HS-27A (cell line): ENCODE results near the gene COL8A2.

Experiments used
- DNase-seq: peaks from one replicate; pipeline ENCODE4 v3.0.0-alpha.2; 2012; ENCODE audit warnings: low read depth, missing footprints

Gene COL8A2

DNA sequence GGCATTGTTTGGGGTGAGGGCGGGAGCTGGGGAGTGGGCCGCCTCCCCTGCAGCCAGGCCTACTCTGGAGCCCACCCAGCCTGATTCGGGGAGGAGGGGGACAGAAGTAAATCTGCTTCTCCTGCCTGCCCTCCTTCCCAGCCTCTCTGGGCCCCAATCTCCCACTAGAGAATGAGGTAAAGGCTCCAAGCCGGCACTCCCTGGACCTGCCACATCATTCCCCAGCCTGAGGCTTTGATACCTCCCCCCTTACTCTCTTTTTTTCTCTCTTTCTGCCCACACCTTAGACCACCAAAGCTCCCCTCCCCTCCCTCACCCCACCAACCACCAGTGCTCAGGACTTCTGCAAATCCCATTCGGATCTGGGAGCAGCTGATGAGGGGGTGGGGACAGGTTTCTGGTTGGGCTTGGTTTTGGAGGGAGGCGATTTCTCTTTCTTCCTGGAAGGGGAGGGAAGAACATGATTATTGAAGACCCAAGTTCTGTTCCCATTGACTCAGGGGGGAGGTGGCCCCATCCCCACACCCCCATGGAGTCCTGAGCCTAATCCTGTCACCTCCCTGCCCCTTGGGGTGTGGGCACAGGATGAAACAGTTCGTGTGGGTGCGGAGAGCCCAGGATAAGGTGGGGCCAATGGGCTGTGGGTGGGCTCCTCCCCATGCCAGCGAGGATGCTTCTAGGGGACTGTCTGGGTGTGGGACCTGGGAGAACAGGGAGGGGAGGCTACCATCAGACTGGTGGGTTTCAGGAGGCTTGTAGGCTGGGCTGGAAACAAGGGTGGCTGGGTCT is 32.3 kb upstream of the COL8A2 start:
- no peak for DNase-seq

DNA sequence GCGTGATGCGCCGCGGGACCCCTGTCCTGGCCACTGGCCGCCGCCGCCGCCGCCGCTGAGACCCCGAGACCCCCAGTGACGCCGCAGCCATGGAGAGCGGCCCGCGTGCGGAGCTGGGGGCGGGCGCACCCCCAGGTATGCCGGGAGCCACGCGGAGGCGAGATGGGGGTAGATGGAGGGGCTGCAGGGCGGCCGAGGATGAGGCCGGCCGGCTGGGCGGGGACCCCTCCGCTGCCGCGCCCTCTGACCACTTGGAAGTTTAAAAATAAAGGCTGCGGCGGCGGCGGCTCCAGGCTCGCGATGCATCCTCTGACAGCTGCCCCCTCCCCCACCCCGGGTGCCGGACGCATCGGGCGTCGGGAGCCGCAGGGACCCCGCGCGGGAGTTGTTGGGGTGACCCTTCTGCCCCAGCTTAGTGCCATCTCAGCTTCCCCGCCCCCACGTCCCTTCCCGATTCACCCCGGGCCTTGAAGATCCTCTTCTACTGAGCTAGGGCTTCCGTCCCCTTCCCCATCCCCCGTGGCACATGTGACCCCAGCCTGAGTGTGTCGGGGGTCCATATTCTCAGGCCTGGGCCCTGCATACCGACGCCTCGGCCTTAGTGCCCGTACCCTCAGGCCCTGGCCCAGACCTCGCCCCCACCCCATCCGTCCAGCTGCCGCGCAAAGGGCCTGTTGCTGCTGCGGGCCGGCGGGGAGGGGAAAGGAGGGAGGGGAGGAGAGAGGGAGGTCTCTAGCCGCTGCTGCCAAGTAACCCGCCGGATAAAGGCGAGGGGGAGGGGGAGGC is 31.5 kb upstream of the COL8A2 start:
- DNase-seq = no peak

DNA sequence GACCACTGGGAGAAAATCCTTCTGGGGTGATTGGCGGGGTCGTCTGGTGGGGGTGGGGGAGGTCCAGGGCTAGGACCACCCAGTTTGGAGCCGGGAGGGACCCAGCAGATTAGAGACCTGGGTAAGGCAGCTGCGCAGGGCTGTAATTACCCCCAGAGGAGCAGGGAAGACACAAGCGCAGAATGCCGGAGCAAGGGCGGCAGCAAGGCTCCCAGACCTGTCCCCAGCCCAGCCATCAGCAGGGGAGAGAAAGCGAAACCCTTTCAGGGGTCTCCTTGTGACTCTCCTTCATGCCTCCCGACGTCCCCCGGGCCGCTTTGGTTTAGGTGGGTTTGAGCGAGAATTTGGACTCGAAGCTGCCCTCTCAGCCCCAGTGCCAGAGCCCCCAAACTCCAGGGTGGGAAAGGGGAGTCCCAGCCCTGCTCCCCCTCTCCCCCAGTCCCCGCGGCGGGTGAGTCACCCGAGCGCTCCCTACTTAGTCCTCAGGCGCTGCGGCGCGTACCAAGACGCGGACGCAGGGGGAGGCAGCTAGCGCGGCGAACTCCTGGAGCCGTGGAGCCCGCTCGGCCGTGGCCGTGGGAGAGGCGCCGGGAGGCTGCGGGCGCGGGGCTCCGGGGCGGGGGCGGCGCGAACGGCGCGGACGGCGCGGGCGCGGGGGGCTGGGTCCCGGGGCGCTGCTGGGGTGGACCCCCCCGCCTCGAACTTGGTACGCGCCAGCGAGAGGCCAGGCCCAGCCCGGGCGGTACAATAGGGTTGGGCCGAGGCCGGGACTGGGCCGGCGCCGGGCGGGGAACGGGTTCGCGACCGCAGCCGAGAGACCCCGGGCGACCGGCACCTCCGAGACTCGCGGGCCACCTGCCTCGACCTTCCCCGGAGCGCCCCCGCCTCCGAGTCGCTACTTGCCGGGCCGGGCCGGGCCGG is 30.6 kb upstream of the COL8A2 start, which contains the start of gene MAP7D1:
Gene MAP7D1, plus strand, starts transcription at position 753 of the 921 bp plus-strand sequence. CDS start 258 bp downstream, outside the sequence.
- DNase-seq = no peak

DNA sequence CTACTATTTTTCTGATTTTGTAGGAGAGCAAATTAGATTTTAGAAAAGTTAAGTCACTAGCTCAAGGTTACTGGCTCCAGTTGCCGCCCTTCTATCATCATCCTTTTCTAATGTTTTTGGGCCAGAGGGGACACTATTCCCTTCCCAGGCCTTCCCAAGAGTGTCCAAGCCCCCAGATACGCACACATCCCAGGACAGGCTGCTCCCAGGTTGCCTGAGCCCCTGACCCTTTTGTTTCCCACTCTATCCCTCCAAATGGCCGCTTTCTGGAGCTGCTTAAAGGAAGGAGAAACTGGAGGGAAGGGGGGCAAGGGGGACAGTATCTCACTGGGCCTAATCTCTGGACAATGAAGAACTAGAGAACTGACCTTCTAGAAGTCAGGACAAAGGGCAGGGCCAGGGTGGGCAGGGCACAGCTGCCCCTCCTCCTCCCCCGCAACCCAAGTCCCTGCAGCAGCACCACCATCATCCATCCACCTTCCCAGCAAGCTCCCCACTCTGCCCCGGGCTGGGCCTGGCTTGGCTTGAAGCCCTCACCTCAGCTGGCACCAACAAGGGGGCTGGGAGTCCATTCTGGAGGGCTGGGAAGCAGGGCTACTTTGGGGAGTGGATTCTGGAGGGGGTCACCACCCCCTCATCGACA is 29.9 kb upstream of the COL8A2 start:
- DNase-seq = no peak

DNA sequence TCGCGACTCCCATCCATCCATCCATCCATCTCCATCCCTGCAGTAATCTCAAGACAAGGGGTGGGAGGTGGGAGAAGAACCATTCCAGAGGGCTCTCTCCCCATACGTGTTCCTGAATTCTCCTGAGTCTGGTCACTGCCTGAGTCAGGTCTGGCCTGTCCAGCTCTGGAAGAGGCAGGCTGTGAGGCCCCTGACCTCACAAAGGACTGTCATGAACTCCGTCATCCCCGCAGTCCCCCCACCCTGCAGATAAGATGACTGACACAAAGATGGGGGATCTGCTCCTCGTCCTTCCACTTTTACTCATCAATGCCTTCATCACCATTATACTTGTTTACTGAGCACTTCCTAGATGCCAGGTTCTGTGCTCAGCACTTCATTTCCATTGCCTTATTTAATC is 29.3 kb upstream of the COL8A2 start:
- no peak for DNase-seq

DNA sequence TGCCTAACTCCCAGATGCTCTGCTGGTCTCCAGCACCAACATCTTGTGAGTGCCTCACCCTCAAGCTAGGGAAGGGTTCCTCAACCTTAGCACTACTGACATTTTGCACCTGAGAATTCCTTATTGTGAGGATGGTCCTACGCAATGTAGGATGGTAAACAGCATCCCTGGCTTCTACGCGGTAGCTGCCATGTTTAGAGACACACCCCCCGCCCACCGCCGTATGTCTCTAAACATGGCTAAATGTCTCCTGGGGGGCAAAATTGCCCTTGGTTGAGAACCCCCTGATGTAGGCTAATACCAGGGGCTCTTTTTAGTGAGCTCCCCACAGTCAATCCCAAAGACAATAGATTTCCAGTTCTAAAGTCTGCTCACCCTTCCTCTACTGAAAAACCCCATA is 28.5 kb upstream of the COL8A2 start:
- no peak for DNase-seq

DNA sequence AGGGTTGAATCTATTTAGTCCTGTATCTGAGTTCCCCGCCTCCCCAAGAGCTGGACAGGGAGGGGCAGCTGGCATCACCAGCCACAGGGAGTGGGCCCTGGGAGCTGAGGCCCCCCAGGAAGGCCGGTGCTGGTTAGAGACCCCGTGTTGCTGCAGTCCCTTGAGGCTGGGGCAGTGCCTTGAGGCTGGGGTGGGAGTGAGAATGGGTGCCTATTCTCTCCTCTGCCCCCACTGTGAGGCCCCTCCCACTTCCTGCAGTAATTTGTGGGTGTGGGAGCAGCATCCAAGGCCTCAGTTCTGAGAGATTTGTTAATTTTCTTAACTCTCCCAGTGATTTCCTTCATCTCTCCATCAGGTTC is 26.8 kb upstream of the COL8A2 start:
- DNase-seq = no peak

DNA sequence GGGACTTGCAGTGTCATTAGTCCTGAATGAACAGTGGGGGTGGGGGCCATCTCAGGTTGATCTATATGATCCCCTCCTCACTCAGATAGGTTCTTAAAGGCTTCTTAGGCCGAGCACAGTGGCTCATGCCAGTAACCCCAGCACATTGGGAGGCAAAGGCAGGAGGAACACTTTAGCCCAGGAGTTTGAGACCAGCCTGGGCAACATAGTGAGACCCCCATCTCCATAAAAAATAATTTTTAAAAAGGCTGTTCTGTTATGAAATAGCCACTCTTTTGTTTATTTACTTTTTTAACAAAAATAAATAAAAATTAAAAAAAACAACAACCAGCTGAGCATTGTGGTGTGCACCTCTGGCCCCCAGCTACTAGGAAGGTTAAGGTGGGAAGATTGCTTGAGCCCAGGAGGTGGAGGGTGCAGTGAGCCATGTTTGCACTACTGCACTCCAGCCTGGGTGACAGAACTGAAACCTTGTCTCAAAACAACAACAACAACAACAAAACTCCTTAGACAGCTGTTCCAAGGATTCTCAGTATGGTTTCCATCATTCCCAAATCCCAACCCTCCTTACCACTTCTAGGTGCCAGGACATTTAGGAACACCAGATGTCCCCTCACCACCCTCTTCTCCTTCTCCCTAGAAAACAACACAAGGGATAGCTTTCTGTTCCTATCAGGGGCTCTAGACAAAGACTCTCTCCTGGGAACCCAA is 26.3 kb upstream of the COL8A2 start:
- DNase-seq = no peak

DNA sequence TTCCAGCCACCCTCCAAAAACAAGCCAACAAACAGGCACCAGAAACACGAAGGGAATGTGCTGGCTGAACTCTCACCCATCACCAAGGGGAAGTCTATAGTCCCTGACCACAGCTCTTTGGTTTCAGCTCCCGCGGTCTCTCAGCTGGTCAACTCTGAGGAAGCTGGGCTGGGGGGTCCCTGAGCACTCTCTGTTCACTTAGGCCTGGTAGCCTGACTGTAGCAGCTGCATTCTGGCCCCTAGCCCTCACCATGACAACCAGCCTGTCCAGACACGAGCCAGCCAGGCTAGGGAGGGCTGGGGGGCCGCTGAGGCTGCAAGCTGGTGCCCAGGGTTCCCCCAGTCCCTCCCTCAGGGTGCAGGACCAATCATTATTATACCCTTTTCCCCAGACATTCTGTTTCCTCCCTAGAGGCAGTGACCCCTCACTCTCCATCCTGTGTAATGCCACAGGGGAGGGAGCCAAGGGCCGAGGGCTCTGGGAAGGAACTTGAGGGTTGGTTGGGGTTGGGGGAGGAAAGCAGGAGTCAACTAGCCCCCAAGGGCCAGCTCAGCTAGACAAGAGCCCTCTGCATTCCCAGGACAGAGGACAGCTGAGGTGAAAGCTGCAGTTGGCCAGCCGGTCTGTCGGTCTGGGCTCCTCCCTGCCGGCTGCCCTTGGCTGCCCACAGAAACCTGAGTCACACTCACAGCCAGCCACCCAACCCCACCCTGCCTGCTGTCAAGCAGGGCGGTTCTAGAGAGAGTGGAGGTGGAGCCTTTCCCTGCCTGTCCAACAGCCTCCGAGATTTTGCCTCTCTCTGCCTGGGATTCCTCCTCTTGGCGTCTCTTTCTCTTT is 25.5 kb upstream of the COL8A2 start:
- DNase-seq = peak; percentile 86

DNA sequence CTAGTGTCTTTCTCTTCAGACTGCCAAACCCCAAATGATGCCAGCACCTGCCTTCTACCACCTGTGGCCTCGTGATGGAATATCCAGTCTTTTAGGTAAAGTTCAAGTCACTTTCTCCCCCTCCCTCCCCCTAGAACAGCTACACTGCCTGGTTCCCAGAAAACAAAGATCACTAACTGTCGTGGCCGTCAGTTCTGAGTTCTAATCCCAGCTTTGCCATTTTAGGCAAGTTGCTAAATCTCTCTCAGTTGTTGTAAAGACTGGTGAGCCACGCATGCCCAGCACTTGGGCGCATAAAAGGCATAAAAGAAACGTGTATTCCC is 24.9 kb upstream of the COL8A2 start:
- no peak for DNase-seq

DNA sequence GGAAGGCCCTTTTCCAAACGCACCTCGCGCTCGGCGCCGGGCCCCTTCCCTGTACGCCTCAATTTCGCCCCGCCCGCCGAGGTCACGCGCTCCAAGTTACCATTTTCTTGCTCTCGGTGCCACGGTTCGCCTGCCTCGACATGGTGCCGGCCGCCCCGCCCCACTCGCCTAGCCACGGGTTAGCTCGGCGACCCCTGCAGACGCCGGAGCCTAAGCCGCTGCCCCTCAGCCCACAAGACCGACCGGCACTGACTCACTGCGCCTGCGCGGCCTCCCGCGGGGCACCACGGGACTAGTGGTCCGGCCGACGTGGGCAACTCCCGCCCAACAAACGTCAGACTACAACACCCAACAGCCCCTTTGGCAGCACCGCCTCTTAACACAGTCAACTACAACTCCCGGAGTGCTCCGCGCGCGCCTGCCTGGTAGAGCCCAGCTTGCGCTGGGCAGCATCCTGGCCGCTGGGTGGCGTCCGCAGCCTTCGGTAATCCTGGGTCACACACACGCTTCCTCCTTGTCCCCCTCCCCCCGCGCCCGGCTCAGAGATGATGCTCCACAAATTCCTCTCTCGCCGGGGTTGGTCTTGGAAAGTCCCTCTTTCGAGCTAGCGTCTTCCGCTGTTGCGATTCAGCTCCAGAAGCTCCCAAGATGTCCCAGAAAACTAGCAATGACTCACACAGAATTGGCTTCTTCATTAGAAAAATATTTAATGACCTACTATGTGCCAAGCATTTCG is 24.4 kb upstream of the COL8A2 start, which contains the start of gene TRAPPC3:
Gene TRAPPC3, minus strand, starts transcription at position 250 of the 736 bp plus-strand sequence. Its CDS starts 108 bp downstream, at position 142.
- DNase-seq = peak; percentile 98

DNA sequence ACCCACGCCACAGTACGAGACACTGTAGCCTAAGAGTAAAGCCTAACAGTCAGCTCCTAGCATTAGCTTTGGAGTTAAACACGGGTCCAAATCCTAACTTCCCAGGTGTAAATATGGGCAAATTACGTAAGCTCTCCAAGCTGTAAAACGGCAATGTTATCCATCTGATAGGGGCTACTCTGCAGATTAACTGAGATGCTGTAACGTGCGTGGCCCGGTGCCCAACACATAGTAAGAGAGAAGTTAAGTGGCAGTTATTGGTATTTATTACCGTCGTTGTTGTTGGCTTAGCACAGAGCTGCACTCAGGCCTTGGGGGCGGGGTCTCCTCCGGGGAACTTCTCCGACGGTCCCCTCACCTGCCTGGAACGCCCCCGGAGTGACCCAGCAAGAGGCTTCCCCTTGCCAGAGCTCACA is 23.8 kb upstream of the COL8A2 start:
- no peak for DNase-seq

DNA sequence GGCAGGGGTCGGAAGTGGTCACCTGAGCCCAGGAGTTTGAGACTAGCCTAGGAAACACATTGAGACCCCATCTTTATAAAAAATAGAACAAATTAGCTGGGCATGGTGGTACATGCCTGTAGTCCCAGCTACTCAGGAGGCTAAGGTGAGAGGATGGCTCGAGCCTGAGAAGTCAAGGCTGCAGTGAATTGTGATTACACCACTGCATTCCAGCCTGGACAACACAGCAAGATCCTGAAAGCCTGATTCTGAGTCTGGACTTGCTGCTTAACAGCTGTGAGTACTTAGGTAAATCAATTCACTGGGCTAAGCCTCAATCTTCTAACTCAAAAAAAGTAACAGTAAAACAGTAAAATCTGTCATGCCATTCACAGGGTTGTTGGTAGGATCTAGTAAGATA is 19.4 kb upstream of the COL8A2 start:
- DNase-seq = no peak

DNA sequence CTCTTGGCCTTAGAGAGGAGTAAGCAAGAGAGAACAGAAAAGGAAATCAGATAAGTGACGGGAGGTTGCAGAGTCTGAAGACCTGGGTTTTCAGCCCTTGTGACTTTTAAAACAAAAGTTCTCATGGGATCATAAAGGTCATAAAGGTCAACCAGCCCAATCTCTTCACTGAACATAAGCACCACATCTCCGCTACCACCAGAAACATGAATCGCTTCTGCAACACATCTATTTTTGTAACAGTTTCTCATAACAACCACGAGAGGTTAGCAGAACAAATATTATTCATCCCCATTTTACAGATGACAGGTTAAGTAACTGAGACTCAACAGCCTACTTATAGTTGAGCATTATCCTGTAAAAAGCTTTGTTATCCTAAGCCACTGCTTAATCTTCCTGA is 18.4 kb upstream of the COL8A2 start:
- no peak for DNase-seq

DNA sequence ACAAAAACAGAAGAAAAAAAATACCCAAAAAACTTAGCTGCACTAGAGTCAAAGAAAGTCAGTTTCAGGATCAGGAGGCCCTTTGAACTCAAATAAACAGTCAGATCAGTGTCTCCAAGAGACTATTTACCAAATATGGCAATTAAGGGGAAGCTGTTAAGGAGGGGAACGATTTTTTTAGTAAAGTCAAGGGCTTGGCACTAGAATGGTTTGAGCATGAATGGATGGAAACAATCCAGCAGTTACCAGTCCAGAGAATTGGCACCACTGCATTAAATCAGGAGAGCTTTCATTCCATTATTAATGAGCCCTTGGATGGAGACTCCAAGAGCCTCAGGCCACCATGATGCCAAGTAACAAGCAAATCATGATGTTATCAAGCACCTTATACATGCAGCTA is 17.1 kb upstream of the COL8A2 start:
- DNase-seq = no peak

DNA sequence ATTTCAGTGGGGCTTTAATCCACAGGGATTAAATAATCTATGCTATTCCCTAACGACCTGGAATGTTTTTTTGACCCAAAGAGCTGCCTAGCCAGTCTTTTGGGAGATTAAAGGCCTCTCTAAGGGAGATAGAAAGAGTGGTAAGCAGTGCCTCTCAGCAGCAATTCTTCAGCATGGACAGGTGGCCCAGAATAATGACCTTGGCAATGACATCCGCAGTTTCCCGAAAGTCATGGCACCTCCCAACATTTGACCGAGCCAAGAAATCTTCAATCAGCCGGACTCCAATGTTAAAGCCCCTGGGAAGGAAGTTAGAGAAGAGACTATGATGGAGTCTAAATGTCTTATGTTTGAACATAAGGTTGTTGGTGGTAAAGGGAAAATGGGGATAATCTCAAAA is 14.5 kb upstream of the COL8A2 start:
- no peak for DNase-seq

DNA sequence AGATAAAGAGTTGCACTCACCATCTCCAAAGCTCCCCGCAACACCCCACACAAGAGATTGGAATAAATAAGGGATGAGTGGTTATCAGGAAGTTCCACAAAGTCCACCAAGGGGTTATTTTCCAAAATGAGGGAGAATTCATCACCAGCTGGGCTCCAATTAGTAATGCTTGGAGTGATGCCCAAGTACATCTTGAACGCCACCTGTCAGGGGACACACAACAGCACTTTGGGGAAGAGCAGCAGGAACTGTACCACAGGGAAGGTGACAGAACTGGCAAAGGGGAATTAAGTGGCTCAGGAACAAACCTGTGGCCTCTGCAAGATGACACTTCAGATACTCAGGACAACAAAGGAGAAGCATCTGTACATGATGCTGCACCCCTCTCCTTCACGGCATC is 12.8 kb upstream of the COL8A2 start:
- no peak for DNase-seq

DNA sequence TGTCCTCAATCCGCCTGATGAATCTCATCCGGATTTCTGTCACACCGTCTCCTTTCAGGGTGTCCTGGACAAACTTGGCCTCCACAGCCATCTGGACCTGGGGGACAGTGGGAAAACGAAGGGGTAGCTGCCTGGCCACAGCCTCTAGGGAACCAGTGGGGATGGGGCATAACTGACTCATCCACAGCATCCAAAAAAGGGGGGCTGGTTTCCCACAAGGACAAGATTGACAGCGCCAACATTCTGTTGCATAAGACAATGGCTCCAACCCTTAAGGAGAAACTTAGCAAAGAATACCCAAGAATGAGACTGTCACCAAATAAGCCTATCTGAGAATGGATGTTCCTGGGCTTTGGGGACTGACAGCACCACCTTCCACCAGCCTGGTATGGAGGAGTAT is 12.2 kb upstream of the COL8A2 start:
- DNase-seq = no peak

DNA sequence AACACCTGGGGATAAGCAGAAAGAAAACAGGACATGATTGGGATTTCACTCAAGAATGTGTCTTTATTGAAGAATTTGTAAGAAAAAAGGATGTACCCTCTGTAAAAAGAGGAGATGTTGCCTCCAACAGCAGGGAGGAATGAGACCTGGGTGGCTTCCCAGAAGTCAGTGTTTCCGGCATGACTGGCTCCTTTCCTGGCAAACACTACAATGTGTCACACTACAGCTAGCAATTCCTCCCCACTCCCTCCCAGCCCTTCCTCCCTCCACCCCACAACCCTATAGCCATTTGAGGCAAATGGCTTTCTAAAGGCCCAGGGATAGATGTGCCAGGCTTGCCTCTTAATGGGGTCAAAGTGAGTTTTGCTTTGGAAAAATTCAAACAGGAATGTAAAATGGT is 11.5 kb upstream of the COL8A2 start:
- DNase-seq = peak; percentile 66

DNA sequence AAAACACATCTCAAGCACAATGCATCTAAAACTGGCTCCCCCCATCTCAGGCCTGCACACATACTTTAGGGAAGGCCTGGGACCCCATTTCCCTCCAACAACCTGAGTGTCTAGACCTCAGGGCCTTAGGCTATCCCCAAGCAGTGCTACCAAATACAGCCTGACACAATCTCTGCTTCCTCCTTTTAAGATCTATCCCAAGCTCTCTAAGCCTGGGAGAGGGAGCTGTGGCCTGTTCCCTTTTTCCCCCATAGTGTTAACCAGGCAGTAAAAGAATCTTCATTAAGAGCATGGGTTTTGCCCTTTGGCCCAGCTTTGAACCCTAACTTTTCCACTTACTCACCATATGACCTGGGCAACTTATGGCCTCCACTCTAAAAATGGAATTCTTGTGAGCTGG is 10.8 kb upstream of the COL8A2 start:
- DNase-seq = no peak
